K562 (cell line): ENCODE measurements around the gene COL26A1. TPM values are rescaled to one million over a fixed set of nuclear protein-coding genes. Genes with fewer than 3 reads are reported as not detected.
A peak's percentile ranks its signal among the peaks of the same experiment; 100 is the strongest.

Experiments
- ARID3B ChIP-seq: fragments of 250-450 bp; sonication (Bioruptor Pico); IDR thresholded peaks from 2 replicates; pipeline ENCODE4 v1.4.0; 2020; ENCODE audit warnings: borderline replicate concordance
- BCOR ChIP-seq: fragments of 450-650 bp; IDR thresholded peaks from 2 replicates; pipeline ENCODE4 v1.6.1; 2016
- CHD2 ChIP-seq: IDR thresholded peaks from 2 replicates; pipeline ENCODE4 v1.6.1; 2011; ENCODE audit warnings: low read depth, low read length
- DMBX1 ChIP-seq: fragments of 250-450 bp; sonication (Bioruptor Pico); IDR thresholded peaks from 2 replicates; pipeline ENCODE4 v1.8.0; 2022; ENCODE audit warnings: inconsistent platforms, mild to moderate bottlenecking, moderate library complexity, borderline replicate concordance
- E2F4 ChIP-seq: sonication (generic); formaldehyde crosslinking; IDR thresholded peaks from 2 replicates; pipeline ENCODE4 v1.8.0; 2022; ENCODE audit warnings: mild to moderate bottlenecking, low read depth, missing genetic modification reagents
- ELF1 ChIP-seq: fragments of 200-800 bp; sonication (Bioruptor generic); IDR thresholded peaks from 2 replicates; pipeline ENCODE4 v1.6.1; 2016; ENCODE audit warnings: missing genetic modification characterization, missing compliant biosample characterization
- NEUROD1 ChIP-seq: fragments of 150-350 bp; IDR thresholded peaks from 2 replicates; pipeline ENCODE4 v1.6.1; 2014; ENCODE audit warnings: borderline replicate concordance, low read length, low read depth; ENCODE audit not compliant: partially characterized antibody
- PYGO2 ChIP-seq: fragments of 450-650 bp; IDR thresholded peaks from 2 replicates; pipeline ENCODE4 v1.6.1; 2016; ENCODE audit warnings: mild to moderate bottlenecking, missing genetic modification characterization, moderate library complexity, missing compliant biosample characterization
- STAG1 ChIP-seq: sonication (generic); formaldehyde crosslinking; IDR thresholded peaks from 2 replicates; pipeline ENCODE4 v1.5.0; 2020; ENCODE audit warnings: missing genetic modification reagents, borderline replicate concordance
- TCFL5 ChIP-seq: fragments of 250-450 bp; sonication (Bioruptor Pico); conservative IDR thresholded peaks from 2 replicates; pipeline ENCODE4 v1.6.1; 2021; ENCODE audit warnings: mild to moderate bottlenecking, moderate library complexity, matching md5 sums
- ZNF165 ChIP-seq: fragments of 250-450 bp; sonication (Bioruptor Pico); IDR thresholded peaks from 2 replicates; pipeline ENCODE4 v1.4.0; 2020; ENCODE audit warnings: borderline replicate concordance
- ZNF57 ChIP-seq: fragments of 450-650 bp; formaldehyde crosslinking; IDR thresholded peaks from 2 replicates; pipeline ENCODE4 v1.4.0; 2020; ENCODE audit warnings: mild to moderate bottlenecking, moderate library complexity
- ZNF778 ChIP-seq: fragments of 450-650 bp; formaldehyde crosslinking; IDR thresholded peaks from 2 replicates; pipeline ENCODE4 v1.4.0; 2020; ENCODE audit warnings: mild to moderate bottlenecking, moderate library complexity
- polyA plus RNA-seq, 8 experiments: library from polyadenylated mRNA; depleted of rRNA in 4 of 8; stranded (reverse) in 5 of 8; unstranded in 3 of 8; fragments of >200 nt; fragmentation: Nextera tagmentation in 2 of 8; fragmentation: Illumina TruSeq in 1 of 8; extraction: Ambion mirVana in 2 of 8; extraction: Trizol in 1 of 8; gene quantifications; 2 replicates each; pipeline versions ENCODE4 v1.2.1 to v1.2.3, GENCODE V29; 2011 to 2014; ENCODE audit warnings: inconsistent platforms in 1 of 8, missing spikeins in 1 of 8
- total RNA-seq, 7 experiments: library from RNA; depleted of rRNA in 6 of 7; stranded (reverse); fragments of >200 nt in 6 of 7; fragmentation: Illumina TruSeq in 2 of 7; extraction: Trizol in 2 of 7; gene quantifications; 2 replicates each; pipeline versions ENCODE4 v1.2.1 to v1.2.3, GENCODE V29; 2011 to 2021; ENCODE audit warnings: low replicate concordance in 1 of 7
- TF ChIP-seq, protein P1 (sequence below): sonication (generic); formaldehyde crosslinking; IDR thresholded peaks from 2 replicates; pipeline ENCODE4 v1.8.1; 2023; ENCODE audit warnings: mild to moderate bottlenecking, missing genetic modification reagents
- TF ChIP-seq, protein P2 (sequence below): fragments of 200-400 bp; formaldehyde crosslinking; IDR thresholded peaks from 2 replicates; pipeline ENCODE4 v1.6.1; 2017; ENCODE audit warnings: mild to moderate bottlenecking, low read depth, low read length, moderate library complexity
- TF ChIP-seq, protein P3 (sequence below): fragments of 450-650 bp; IDR thresholded peaks from 2 replicates; pipeline ENCODE4 v1.6.1; 2016
- TF ChIP-seq, protein P4 (sequence below): sonication (generic); IDR thresholded peaks from 2 replicates; pipeline ENCODE4 v1.6.1; 2016

COL26A1 gene
- total and polyA plus RNA-seq, 9 of the 15 experiments (the other 6 are each of a cell fraction or from before 2014, with no cell fraction given), result 0.04 to 0.39 (median 0.07) TPM; not detected in 5

GRCh38 chr7:101321491-101322401 is 40.9 kb upstream of the COL26A1 start, which contains the start of gene IFT22 (continued):
- TF ChIP-seq, protein P1, sequence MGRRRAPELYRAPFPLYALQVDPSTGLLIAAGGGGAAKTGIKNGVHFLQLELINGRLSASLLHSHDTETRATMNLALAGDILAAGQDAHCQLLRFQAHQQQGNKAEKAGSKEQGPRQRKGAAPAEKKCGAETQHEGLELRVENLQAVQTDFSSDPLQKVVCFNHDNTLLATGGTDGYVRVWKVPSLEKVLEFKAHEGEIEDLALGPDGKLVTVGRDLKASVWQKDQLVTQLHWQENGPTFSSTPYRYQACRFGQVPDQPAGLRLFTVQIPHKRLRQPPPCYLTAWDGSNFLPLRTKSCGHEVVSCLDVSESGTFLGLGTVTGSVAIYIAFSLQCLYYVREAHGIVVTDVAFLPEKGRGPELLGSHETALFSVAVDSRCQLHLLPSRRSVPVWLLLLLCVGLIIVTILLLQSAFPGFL (CRISPR knock-in tag), result 0 out of 2 replicates have a peak, but pooled peaks have one; percentile 33
- TF ChIP-seq NEUROD1 (no peak), ZNF57 (CRISPR knock-in tag) (no peak), ELF1 (tag) (peak; percentile 76), TCFL5 (no peak), E2F4 (CRISPR knock-in tag) (no peak), ZNF165 (CRISPR knock-in tag) (no peak), STAG1 (CRISPR knock-in tag) (no peak), ARID3B (no peak), CHD2 (no peak), DMBX1 (CRISPR knock-in tag) (0 out of 2 replicates have a peak, but pooled peaks have one; percentile 14), PYGO2 (tag) (no peak), ZNF778 (CRISPR knock-in tag) (no peak), BCOR (no peak)
- TF ChIP-seq, protein P2, sequence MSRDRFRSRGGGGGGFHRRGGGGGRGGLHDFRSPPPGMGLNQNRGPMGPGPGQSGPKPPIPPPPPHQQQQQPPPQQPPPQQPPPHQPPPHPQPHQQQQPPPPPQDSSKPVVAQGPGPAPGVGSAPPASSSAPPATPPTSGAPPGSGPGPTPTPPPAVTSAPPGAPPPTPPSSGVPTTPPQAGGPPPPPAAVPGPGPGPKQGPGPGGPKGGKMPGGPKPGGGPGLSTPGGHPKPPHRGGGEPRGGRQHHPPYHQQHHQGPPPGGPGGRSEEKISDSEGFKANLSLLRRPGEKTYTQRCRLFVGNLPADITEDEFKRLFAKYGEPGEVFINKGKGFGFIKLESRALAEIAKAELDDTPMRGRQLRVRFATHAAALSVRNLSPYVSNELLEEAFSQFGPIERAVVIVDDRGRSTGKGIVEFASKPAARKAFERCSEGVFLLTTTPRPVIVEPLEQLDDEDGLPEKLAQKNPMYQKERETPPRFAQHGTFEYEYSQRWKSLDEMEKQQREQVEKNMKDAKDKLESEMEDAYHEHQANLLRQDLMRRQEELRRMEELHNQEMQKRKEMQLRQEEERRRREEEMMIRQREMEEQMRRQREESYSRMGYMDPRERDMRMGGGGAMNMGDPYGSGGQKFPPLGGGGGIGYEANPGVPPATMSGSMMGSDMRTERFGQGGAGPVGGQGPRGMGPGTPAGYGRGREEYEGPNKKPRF, result no peak
- TF ChIP-seq, protein P3, sequence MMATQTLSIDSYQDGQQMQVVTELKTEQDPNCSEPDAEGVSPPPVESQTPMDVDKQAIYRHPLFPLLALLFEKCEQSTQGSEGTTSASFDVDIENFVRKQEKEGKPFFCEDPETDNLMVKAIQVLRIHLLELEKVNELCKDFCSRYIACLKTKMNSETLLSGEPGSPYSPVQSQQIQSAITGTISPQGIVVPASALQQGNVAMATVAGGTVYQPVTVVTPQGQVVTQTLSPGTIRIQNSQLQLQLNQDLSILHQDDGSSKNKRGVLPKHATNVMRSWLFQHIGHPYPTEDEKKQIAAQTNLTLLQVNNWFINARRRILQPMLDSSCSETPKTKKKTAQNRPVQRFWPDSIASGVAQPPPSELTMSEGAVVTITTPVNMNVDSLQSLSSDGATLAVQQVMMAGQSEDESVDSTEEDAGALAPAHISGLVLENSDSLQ, result no peak
- TF ChIP-seq, protein P4, sequence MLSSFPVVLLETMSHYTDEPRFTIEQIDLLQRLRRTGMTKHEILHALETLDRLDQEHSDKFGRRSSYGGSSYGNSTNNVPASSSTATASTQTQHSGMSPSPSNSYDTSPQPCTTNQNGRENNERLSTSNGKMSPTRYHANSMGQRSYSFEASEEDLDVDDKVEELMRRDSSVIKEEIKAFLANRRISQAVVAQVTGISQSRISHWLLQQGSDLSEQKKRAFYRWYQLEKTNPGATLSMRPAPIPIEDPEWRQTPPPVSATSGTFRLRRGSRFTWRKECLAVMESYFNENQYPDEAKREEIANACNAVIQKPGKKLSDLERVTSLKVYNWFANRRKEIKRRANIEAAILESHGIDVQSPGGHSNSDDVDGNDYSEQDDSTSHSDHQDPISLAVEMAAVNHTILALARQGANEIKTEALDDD, result no peak
